ENCODE data around the gene ING1. TPM values are rescaled to one million over a fixed set of nuclear protein-coding genes. Genes with fewer than 3 reads are reported as not detected.
"Not testable (repeated sequence)": the region's sequence is repeated elsewhere in the genome, so short reads cannot be mapped to it uniquely, and the experiment has no call there.

ING1 gene
- total and polyA plus RNA-seq, 12 donors = 4.1 to 15.6 (median 6.3) TPM

DNA sequence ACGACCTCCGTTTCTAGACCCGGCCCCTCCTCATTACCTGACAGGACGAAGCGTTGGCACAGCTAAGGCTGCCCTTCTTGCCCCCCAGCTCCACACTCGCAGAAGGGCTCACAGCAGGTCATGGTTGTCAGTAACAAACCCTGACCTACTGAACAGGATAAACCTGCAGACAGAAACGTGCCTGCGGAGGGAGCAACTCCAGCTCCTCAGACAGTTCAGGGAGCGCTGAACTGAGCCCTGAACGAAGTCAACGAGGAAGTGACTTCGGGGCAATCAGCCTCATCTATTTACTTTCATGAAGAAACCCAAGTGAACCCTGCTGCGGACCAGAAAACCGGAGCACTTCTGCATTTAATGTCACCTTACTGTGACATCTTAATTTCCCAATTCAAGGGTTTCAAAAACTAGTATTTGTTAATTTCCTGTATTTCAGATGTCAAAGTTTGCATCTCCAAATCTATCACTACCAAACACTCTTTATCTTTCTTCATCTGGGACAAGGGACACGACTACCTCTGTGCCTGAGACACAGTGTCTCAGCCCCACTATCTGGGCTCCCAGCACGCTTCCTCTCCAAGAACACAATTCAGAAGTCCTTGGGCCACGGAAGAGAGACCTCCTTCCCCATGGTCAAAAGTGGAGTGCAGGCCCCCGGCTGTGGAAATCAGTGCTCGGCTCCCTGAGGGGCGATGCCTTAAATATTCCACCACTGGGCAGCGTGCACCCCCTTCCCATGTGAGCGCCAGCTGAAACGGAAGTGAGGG, 47.8 kb upstream of the ING1 start:
- peaks cover 0 to 12% (median 0%) of the 10 kb centered on the region in 11 donors for H3K9me3 ChIP-seq
- intact Hi-C loops (cut with DNase I) = no loop called here
- DNase-seq = no peak
- 87 to 90% methylated on average over 23 of the region's 23 CpGs for WGBS, 2 donors
- H3K27ac ChIP-seq = peak overlapping the region in 2 of 10 donors; percentile 44 to 77
- peaks cover 0 to 96% (median 42%) of the 10 kb centered on the region in 9 donors for H3K36me3 ChIP-seq
- peak in 2 of 8 donors; percentile 39 to 61 for ATAC-seq
- TF ChIP-seq, protein P1, sequence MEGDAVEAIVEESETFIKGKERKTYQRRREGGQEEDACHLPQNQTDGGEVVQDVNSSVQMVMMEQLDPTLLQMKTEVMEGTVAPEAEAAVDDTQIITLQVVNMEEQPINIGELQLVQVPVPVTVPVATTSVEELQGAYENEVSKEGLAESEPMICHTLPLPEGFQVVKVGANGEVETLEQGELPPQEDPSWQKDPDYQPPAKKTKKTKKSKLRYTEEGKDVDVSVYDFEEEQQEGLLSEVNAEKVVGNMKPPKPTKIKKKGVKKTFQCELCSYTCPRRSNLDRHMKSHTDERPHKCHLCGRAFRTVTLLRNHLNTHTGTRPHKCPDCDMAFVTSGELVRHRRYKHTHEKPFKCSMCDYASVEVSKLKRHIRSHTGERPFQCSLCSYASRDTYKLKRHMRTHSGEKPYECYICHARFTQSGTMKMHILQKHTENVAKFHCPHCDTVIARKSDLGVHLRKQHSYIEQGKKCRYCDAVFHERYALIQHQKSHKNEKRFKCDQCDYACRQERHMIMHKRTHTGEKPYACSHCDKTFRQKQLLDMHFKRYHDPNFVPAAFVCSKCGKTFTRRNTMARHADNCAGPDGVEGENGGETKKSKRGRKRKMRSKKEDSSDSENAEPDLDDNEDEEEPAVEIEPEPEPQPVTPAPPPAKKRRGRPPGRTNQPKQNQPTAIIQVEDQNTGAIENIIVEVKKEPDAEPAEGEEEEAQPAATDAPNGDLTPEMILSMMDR (IDR thresholded peaks at IDR 0.05) = no peak
- H3K27me3 ChIP-seq = no peaks in the 10 kb centered on the region
- peak overlapping the region in 1 of 10 donors; percentile 12 for H3K4me3 ChIP-seq
- H3K4me1 ChIP-seq = peaks cover 0 to 29% (median 0%) of the 10 kb centered on the region in 9 donors

DNA sequence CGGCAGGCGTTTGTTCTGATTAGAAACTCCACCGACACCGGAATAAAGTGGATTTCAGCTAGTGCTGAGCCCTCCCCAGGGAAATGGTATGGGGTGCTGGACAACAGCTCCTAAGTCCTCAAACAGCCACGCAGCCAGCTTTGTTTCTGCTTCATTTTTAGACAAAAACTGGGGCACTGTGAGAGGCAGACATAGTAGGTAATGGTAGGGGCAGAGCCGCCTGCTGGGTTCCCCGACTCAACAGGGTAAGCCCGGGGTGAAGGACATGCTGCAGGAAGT, 47.3 kb upstream of the ING1 start:
- H3K4me1 ChIP-seq = peaks cover 0 to 29% (median 0%) of the 10 kb centered on the region in 9 donors
- DNase-seq = no peak
- H3K4me3 ChIP-seq = no peak overlapping the region
- no peaks in the 10 kb centered on the region for H3K27me3 ChIP-seq
- H3K27ac ChIP-seq = peak overlapping the region in 2 of 10 donors; percentile 44 to 77
- no peak for ATAC-seq
- H3K36me3 ChIP-seq = peaks cover 0 to 96% (median 38%) of the 10 kb centered on the region in 9 donors
- H3K9me3 ChIP-seq = peaks cover 0 to 9% (median 0%) of the 10 kb centered on the region in 11 donors
- intact Hi-C loops (cut with DNase I) = no loop called here
- 88 to 89% methylated on average over 8 of the region's 8 CpGs for WGBS, 2 donors
- TF ChIP-seq, protein P1 (IDR thresholded peaks at IDR 0.05) = no peak

DNA sequence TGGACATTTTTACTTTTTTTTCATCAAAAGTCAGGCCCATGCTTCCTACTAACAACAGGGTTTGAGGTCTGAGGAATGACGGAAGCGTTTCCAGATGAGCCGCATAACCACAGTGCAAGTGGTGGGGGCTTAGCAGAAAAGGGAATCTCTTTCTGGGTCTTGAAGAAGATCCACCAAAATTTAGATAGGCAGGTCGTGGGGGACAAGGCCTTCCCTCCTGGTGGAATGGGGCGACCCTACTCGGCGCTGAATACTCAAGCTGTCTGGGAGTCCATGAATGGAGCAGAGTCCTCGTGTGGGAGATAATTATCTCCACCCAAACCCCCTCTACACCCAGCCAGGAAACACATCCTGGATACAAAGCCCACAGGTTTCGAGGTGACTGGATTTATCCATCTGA, 44.5 kb upstream of the ING1 start:
- H3K36me3 ChIP-seq = peaks cover 0 to 72% (median 26%) of the 10 kb centered on the region in 9 donors
- H3K9me3 ChIP-seq = peaks cover 0 to 12% (median 0%) of the 10 kb centered on the region in 11 donors
- intact Hi-C loops (cut with DNase I) = no loop called here
- no peak for ATAC-seq
- no peaks in the 10 kb centered on the region for H3K27me3 ChIP-seq
- TF ChIP-seq, protein P1 (IDR thresholded peaks at IDR 0.05) = no peak
- 91 to 92% methylated on average over 9 of the region's 9 CpGs for WGBS, 2 donors
- no peak overlapping the region for H3K4me3 ChIP-seq
- no peak for DNase-seq
- no peak overlapping the region for H3K27ac ChIP-seq
- peaks cover 0 to 20% (median 0%) of the 10 kb centered on the region in 9 donors for H3K4me1 ChIP-seq

DNA sequence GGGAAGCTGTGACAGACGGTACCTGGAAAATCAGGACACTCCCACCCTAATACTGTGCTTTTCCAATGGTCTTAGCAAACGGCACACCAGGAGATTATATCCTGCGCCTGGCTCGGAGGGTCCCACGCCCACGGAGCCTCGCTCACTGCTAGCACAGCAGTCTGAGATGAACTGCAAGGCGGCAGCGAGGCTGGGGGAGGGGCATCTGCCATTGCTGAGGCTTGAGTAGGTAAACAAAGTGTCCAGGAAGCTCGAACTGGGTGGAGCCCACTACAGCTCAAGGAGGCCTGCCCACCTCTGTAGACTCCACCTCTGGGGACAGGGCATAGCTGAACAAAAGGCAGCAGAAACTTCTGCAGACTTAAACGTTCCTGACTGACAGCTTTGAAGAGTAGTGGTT, 43.7 kb upstream of the ING1 start:
- peaks cover 0 to 18% (median 0%) of the 10 kb centered on the region in 11 donors for H3K9me3 ChIP-seq
- DNase-seq; H3K27me3 ChIP-seq; ATAC-seq; H3K27ac ChIP-seq; H3K4me3 ChIP-seq; intact Hi-C loops (cut with DNase I): not testable (repeated sequence)
- 97 to 98% methylated on average over 11 of the region's 11 CpGs for WGBS, 2 donors
- H3K36me3 ChIP-seq = peaks cover 0 to 64% (median 27%) of the 10 kb centered on the region in 9 donors
- H3K4me1 ChIP-seq = peaks cover 0 to 19% (median 0%) of the 10 kb centered on the region in 9 donors
